Suppressor macrophage (primary cell): Measurements from ENCODE around the gene SFTPB.
"Not testable (repeated sequence)": the region's sequence is repeated elsewhere in the genome, so short reads cannot be mapped to it uniquely, and the experiment has no call there.

Experiments
- DNase-seq, 4 experiments: peaks; one replicate each; pipeline ENCODE4 v3.0.0-alpha.2; 2020 to 2022
- total RNA-seq, 17 experiments: gene quantifications; one replicate each; lab custom pipeline; 2026; ENCODE audit warnings: mixed read lengths in 6 of 17, inconsistent platforms in 3 of 17; lab: John Stamatoyannopoulos, UW

The SFTPB gene
- total RNA-seq, result 0 to 1.7 (median 0) reads per million in 17 experiments

DNA sequence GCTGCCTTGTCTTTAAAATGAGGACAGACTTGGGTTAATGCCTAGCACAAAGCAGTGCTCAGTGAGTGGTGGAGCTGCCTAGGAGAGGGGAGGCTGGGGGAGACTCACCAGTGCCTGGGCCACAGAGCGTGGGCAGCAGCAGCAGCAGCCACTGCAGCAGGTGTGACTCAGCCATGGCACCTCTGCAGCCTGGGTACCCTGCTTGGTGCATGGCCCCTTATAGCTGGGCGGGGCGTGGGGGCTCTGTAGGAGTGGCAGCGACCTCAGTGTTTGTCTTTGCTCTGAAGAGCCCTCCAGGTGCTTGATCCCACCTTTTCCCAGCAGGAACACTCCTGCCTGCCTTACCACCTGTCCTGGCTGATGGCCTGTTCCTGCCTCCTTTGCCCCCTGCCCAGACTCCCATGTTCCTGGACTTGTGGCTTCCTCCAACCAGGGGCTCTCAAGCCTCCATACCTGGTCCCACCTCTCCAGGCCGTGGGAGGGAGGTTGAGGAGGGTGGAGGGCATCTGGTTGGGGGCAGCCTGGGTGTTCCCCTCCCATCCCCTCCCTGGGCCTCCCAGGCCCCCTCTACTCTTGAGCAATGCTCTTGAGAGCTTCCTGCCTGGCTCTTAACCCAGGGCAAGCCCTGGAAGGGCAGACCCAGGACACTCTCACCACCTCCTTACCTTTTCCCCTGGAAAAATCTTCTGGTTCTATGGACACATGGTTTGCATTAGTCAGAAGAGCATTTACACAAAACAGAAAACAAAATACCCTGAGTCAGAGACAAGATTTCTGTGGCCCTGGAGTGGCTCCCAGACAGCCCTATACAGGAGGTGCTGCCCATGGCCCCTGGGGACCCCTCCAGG is at the start of gene SFTPB:
Gene SFTPB, minus strand, starts transcription at position 191 of the 848 bp plus-strand sequence. Its CDS starts 16 bp downstream, at position 175.
- no peak for DNase-seq

DNA sequence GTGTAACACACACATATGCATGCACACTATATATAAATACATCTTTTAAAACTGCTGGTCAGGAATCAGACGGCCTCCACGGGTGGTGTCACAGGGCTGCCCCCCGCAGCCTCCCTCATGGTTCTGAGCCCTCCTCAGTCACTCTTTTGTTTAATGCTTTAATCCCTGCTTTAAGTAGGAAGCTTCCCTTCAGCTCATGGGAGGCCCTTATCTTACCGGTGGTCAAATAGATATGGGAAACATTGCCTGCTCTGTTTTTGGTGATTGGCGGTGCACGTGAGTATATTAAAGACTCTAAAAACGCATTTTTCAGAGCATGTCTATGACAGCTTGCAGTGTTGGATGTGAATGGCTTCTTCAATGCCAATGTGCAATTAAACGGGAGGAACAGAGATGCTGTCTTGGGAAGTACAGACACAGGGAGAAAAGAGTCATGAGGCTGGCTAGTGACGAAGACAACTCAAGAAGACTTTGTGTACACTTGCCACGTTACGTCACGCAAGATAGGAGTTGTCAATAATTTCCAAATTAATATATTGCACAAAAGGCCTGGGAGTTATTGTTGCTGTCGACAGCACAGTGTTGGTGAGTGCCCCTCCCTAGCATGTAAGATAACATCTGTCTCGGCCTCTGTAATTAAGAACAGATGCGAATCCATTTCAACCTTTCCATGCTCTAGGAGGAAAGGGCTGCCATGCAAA is 49.5 kb upstream of the SFTPB start:
- DNase-seq, result no peak

DNA sequence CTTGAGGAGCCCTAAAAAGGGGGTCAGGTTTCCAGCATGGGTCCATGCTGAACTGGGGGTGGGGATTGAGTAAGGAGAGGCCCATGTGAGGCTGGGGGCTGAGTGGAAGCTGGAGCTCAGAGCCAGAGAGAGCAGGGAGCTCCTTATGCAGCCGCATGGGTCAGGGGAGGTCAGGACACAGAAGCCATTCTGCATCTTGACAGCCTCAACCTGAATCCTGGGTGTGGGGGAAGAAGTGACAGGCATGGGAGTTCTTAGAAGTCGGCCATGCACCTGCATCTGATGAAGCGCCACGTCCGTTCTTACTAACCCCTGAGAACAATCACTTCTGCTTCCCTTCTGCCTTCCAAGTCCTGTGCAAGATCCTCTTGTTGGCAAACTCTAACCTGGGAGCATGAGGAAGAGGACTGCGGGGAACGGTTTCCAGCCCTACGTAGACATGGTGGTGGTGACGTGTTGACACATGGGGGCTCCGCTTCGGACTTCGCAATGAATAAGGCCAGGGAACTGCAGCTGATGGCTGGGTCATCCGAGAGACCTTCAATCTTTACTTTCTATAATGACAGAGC is 48.4 kb upstream of the SFTPB start:
- peak; percentile 52 to 77 (median 62) for DNase-seq

DNA sequence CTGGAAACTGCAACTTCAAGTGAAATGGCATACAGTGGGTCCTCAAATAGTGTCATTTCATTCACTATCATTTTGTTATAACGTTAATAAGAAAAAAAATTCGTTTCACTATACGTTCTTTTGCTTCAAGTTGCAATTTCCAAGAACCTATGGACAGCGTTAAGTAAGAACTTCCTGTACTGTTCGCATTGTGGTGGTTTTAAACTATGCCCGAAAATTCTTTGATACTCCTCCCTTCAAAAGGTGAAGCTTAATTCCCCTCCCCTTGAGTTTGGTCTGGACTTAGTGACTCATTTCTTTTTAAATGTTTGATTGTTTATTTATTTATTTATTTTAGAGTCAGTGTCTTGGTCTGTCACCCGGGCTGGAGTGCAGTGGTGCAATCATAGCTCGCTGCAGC is 46.8 kb upstream of the SFTPB start:
- no peak for DNase-seq

GRCh38 chr2:85714421-85714820 is 46.4 kb upstream of the SFTPB start:
- not testable (repeated sequence) for DNase-seq

- DNase-seq, result no peak
Measured at GRCh38 chr2:85713836-85714235, 45.8 kb upstream of the SFTPB start.

GRCh38 chr2:85712849-85713612 is 45.0 kb upstream of the SFTPB start:
- DNase-seq, result peak; percentile 59 to 84 (median 78)

GRCh38 chr2:85712336-85712735 is 44.3 kb upstream of the SFTPB start:
- DNase-seq, result peak; percentile 81 to 93 (median 90)

GRCh38 chr2:85711578-85712060 is 43.6 kb upstream of the SFTPB start:
- DNase-seq, result peak in 1 of 4 experiments; percentile 45

DNA sequence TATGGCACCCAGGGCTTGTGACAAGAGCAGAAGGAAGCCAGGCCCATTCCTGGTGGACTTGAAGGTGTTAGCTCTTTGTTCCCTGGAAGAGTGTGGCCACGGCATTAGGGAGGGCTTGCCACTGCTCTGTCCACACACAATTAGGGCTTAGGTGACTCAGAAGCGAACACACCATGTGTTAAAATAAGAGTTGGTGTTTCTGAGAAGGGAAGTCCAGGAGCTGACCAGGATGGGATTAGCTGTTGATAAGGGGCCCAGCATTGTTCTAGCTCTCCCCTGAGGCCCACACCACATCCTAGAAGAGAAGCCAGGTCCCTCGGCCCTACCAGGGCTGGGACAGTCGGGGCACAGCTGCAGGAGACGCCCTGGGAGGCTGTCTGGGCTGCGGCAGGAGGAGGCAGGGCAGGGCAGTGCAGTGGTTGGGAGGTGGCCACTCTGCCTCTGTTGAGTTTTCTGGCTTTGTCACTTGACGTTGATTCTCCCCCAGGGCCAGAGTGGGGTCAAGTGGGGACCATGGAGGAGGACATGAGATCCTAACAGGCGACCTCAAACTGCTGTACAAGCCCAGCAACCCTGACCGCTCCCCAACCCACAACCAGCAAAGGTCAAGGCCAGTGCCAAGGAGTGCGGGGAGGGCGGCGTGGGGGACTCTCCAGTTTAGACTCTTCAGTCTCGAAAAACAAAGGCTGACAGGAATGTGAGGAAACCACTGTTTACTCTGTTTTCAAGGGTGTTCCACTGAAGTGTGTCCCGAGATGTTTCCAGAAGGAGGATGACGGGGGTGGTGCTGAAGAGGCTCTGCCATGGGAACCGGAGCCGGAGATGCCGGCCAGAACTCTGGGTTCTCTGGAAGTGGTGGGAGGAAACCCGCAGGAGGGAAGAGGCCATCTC is 42.9 kb upstream of the SFTPB start:
- peak in 2 of 4 experiments; percentile 33 to 41 for DNase-seq

DNA sequence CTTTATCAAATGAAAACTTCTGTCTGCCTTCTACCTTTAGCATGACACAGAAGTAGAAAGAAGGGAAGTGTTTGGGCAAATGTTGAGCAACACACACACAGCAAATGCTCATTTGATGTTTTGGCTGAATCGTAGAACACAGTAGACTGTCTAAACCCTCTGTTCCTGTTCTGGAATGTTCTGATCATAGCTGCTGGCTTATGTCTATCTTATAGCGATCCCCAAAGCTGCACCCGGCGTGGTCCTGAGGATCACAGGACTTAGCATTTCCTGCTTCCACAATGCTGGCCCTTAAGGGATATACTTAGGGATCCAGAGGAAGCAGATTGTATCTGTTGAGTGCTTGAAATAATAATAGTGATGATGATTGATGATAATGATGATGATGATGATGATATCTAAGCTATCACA is 41.4 kb upstream of the SFTPB start:
- peak; percentile 44 to 76 (median 63) for DNase-seq

DNA sequence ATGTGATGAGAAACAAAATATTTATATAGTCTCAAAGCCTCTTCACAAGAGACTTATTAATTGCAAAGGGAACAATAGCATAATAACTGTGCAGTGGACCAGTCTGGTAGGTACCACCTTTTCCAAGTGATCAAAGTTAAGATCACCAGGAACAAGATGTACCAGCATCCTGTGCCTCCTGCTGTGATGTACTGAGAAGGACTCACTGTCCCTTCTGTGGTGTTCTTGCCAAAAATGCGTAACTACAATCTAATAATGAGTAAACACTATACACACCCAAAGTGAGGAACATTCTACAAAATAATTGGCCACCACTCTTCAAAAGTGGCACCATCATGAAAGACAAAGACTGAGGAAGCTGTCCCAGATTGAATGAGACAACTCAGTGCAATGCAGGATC is 40.6 kb upstream of the SFTPB start:
- DNase-seq, result no peak

DNA sequence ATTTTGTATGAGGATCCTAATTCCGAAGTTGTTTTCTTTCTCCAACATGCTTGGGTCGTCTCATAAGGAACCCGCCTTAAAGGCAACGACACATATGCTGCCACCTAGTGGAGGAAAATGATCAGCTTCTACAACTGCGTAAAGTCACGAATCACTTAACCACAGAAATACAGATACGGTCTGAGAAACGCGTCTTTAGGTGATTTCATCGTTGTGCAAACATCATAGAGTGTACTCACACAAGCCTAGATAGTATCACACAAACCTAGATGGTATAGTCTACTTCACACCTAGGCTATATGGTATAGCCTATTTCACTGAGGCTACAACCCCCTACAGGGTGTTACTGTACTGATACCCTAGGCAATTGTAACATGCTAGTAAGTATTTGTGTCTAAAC is 39.3 kb upstream of the SFTPB start:
- peak; percentile 94 to 96 (median 94) for DNase-seq

DNA sequence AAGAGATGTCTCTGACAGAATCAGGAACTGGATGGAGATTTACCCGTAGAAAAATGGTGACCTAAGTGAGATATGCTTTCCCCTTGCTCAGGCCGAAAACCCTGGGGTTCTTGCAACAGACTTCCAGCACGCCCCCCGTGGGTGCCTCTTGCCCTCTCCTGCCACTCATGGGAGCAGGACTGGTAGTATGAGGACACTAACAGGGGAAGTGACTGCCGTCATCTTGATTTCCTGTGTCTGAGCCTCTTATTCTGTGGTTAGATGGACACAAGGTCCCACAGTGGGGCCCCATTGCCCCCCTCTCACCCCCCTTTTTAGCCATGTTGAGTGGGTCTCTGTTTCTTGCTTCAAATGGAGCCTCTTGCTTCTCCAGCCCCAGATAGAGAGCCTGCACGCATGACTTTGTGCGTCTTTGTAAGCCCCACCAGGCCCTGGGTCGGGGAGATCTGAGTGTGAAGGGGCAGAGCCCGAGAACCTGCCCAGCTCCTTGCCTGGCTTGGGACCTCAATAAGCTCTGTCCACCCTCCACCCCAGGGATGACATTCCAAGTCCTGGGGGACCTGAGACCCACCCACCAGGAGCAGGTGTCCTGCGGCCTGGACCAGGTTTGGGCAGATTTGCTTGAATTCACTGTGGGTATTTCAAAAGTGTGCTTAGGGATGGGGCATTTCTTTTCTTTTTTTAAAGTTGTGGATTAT is 38.7 kb upstream of the SFTPB start:
- peak; percentile 93 to 98 (median 94) for DNase-seq

GRCh38 chr2:85706063-85706462 is 38.1 kb upstream of the SFTPB start:
- peak in 3 of 4 experiments; percentile 37 to 43 (median 38) for DNase-seq

DNA sequence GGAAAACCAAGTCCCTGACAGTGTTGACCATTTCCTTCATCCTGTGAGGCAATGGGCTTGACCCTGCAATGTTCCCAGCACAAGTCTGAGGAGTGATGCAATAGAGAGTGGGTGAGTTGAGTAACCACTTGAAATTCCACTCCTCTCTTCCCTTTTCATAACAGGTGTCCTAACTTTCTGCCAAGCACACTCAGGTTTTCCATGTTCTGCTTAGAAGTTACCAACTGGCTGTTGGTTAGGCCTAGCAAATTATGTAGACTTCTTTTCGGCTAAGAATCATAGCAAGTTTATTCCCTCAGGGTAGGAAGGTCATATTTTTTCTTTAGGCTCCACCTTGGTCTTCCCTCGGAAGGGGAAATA is 37.7 kb upstream of the SFTPB start:
- peak; percentile 79 to 95 (median 87) for DNase-seq

GRCh38 chr2:85704800-85705679 is 37.0 kb upstream of the SFTPB start:
- DNase-seq, result peak; percentile 44 to 90 (median 66)

DNA sequence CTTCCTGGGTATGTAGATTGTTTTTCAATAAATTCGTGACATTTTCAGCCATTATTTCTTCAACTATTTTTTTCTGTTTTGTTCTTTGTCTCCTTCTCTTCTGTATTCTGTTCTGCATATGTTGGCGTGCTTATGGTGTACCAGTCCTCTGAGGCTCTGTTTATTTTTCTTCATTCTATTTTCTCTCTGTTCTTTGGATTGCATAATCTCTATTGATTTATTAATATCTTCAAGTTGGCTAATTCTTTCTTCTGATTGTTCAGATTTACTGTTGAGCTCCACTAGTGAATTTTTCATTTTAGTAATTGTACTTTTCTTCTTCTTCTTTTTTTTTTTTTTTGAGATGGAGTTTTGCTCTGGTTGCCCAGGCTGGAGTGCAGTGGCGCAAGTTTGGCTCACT is 36.0 kb upstream of the SFTPB start:
- DNase-seq, result no peak

- DNase-seq, result no peak
Measured at GRCh38 chr2:85703329-85703728, 35.3 kb upstream of the SFTPB start.

GRCh38 chr2:85702800-85703199 is 34.8 kb upstream of the SFTPB start:
- DNase-seq, result peak; percentile 50 to 67 (median 60)
